Measurements from ENCODE around the gene ITPRID1. TPM values are rescaled to one million over a fixed set of nuclear protein-coding genes. Genes with fewer than 3 reads are reported as not detected.

Gene ITPRID1
- total RNA-seq, 1 donor from 2014 or later = not detected

DNA sequence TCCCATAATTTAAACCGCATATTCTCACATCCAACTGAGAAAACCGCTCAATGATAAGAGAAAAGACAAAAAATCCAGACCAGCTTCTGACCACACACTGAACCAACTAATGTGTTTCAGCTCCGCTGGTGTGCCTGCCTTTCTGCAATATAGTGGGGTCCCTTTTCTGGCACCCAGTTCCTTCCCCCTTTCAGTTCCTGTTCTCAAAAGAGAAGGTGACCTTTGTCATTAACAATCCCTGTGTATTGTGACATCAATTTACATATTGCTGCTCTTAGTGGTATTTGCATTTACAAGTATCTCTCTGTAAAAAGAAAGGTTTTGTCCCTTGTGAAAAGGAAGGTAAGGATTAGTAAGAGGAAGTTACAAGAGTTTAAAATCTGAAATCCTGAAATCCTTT lies 174.5 kb downstream of the ITPRID1 start:
- Mint-ChIP-seq H3K4me3 (no peak overlapping the region), H3K4me1 (peaks cover 5% of the 10 kb centered on the region), H3K36me3 (no peaks in the 10 kb centered on the region), H3K27me3 (ENCODE audit: low read depth) (peaks cover 52% of the 10 kb centered on the region), H3K27ac (no peak overlapping the region), H3K9me3 (no peaks in the 10 kb centered on the region)
- no peak for DNase-seq (ENCODE audit: low spot score in 2 of 2, unreplicated experiment in 2 of 2)
- TF ChIP-seq, protein P1, sequence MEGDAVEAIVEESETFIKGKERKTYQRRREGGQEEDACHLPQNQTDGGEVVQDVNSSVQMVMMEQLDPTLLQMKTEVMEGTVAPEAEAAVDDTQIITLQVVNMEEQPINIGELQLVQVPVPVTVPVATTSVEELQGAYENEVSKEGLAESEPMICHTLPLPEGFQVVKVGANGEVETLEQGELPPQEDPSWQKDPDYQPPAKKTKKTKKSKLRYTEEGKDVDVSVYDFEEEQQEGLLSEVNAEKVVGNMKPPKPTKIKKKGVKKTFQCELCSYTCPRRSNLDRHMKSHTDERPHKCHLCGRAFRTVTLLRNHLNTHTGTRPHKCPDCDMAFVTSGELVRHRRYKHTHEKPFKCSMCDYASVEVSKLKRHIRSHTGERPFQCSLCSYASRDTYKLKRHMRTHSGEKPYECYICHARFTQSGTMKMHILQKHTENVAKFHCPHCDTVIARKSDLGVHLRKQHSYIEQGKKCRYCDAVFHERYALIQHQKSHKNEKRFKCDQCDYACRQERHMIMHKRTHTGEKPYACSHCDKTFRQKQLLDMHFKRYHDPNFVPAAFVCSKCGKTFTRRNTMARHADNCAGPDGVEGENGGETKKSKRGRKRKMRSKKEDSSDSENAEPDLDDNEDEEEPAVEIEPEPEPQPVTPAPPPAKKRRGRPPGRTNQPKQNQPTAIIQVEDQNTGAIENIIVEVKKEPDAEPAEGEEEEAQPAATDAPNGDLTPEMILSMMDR (IDR thresholded peaks at IDR 0.05; ENCODE audit: unreplicated experiment) = no peak

DNA sequence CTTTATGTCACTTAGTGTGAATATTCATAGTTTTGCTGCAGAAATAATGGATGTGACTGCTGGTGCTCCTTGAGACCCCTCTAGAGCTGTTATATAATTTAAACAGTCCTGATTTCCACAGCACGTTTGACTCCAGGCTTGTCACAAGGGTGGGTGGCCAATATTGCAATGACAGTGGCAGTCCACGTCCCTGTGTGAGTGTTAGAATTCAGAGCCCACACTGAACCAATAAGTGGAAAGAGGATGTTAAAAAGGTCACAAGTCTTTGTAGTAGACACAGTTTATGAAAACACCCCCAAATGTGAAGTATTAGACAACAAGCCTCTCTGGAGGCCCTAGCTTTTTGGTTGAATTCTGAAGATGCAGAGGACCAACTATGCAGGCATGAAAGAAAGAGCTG lies 175.1 kb downstream of the ITPRID1 start:
- Mint-ChIP-seq H3K9me3 (no peaks in the 10 kb centered on the region), H3K27me3 (ENCODE audit: low read depth) (peaks cover 52% of the 10 kb centered on the region), H3K4me1 (peaks cover 5% of the 10 kb centered on the region)

DNA sequence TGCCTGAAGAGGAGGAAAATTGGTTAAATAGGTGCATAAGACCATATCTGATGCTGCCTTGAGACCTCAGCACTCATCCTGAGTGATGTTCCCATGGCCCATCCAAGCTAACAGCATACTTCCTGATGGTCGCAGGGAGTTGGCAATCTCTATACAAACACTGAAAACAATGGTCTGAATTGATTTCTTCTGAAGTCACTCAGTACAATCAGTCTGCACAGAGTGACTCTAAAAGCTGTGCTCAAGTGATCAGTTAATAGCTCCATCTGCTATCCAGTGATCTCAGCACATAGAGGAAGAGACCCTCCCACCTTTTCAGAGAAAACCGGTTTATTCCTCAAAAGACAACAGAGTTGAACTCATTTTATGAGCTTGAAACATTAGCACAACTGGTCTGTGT lies 177.0 kb downstream of the ITPRID1 start:
- Mint-ChIP-seq H3K4me1 (peaks cover 5% of the 10 kb centered on the region), H3K9me3 (no peaks in the 10 kb centered on the region), H3K27me3 (ENCODE audit: low read depth) (peaks cover 53% of the 10 kb centered on the region), H3K27ac (no peak overlapping the region), H3K4me3 (no peak overlapping the region), H3K36me3 (no peaks in the 10 kb centered on the region)
- no peak for DNase-seq (ENCODE audit: low spot score in 2 of 2, unreplicated experiment in 2 of 2)
- TF ChIP-seq, protein P1 (IDR thresholded peaks at IDR 0.05; ENCODE audit: unreplicated experiment) = no peak

More for the DNA sequence above, 175.1 kb downstream of the ITPRID1 start:
- no peak overlapping the region for H3K27ac Mint-ChIP-seq
- no peak for DNase-seq (ENCODE audit: low spot score in 2 of 2, unreplicated experiment in 2 of 2)
- no peaks in the 10 kb centered on the region for H3K36me3 Mint-ChIP-seq
- TF ChIP-seq, protein P1 (IDR thresholded peaks at IDR 0.05; ENCODE audit: unreplicated experiment) = no peak
- H3K4me3 Mint-ChIP-seq = no peak overlapping the region

DNA sequence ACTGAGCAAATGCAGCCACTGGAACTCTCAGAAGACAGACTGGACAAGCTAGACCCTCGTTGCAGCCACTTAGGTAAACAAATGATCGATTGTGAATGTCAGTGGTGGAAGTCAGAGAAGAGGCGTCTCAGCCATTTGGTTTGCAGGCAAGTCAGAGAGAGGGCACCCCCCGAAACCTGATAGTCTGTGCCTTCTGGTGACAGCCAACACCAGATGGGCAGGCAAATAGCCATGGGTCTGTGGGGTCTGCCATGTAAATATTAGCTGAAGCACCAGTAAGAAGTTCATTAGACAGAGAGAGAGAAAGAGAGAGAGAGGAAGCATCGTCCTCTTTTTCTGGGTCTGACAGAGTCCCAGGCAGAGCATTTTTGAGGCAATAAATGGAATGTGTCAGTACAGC lies 178.6 kb downstream of the ITPRID1 start:
- Mint-ChIP-seq H3K4me1 (peaks cover 5% of the 10 kb centered on the region), H3K9me3 (no peaks in the 10 kb centered on the region), H3K36me3 (no peaks in the 10 kb centered on the region), H3K4me3 (no peak overlapping the region), H3K27ac (no peak overlapping the region), H3K27me3 (ENCODE audit: low read depth) (peaks cover 49% of the 10 kb centered on the region)
- DNase-seq (ENCODE audit: low spot score in 2 of 2, unreplicated experiment in 2 of 2) = no peak
- TF ChIP-seq, protein P1 (IDR thresholded peaks at IDR 0.05; ENCODE audit: unreplicated experiment) = no peak

DNA sequence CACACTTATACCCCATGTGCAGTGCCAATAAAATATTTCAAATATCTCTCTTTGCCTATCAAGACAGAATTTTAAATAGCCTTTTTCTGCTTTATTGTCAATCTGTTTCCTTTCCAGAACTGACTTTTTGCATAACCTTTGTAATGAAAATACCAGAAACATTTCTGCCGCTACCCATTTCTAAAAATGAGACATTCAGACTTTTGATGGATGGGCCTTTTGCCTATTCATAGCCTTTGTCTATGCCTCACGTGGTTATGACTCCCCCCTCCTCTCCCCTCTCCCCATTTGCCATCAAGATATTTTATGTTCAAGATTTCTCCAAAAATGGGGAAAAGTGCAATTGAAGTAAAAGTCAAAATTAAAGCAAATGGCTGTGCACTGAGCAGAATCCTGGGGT lies 179.0 kb downstream of the ITPRID1 start:
- H3K4me1 Mint-ChIP-seq = peaks cover 5% of the 10 kb centered on the region
- peaks cover 49% of the 10 kb centered on the region for H3K27me3 Mint-ChIP-seq (ENCODE audit: low read depth)

More for the DNA sequence above, 179.0 kb downstream of the ITPRID1 start:
- Mint-ChIP-seq H3K4me3 (no peak overlapping the region), H3K27ac (no peak overlapping the region), H3K36me3 (no peaks in the 10 kb centered on the region), H3K9me3 (no peaks in the 10 kb centered on the region)
- DNase-seq (ENCODE audit: low spot score in 2 of 2, unreplicated experiment in 2 of 2) = no peak
- TF ChIP-seq, protein P1 (IDR thresholded peaks at IDR 0.05; ENCODE audit: unreplicated experiment) = no peak

Data from mesothelial cell of epicardium (in vitro differentiated cells).